Right lobe of liver (tissue), 6 donors: ENCODE data around the gene ROCK2. TPM values are rescaled to one million over a fixed set of nuclear protein-coding genes. Genes with fewer than 3 reads are reported as not detected.

Experiments used
- ATAC-seq, 4 donors: fragments of 200-7000 bp; cut with Tn5 transposase; one replicate each; pipeline ENCODE4 v1.9.1; 2020; ENCODE audit warnings: mild to moderate bottlenecking in 4 of 4, moderate library complexity in 4 of 4
- DNase-seq, 3 donors: peaks; one replicate each; pipeline ENCODE4 v3.0.0-alpha.2; 2020
- H3K27ac ChIP-seq, 3 donors: fragments of 200-600 bp; one replicate each; pipeline ENCODE4 v1.8.0; 2022
- H3K27me3 ChIP-seq, 2 donors: fragments of 200-600 bp; one replicate each; pipeline ENCODE4 v1.8.0; 2022
- H3K36me3 ChIP-seq, 4 donors: fragments of 200-600 bp; sonication (generic) in 1 of 4; one replicate each; pipeline versions ENCODE4 v1.5.1 to v1.8.0; 2017 to 2022; ENCODE audit warnings: control low read depth in 1 of 4
- H3K4me1 ChIP-seq, 4 donors: fragments of 200-600 bp; sonication (generic) in 1 of 4; one replicate each; pipeline versions ENCODE4 v1.5.1 to v1.8.0; 2017 to 2022; ENCODE audit warnings: control low read depth in 1 of 4
- H3K4me3 ChIP-seq, 3 donors: fragments of 200-600 bp; one replicate each; pipeline ENCODE4 v1.8.0; 2022
- H3K9me3 ChIP-seq, 4 donors: fragments of 200-600 bp; sonication (generic) in 1 of 4; one replicate each; pipeline versions ENCODE4 v1.5.1 to v1.8.0; 2017 to 2022; ENCODE audit warnings: control low read depth in 1 of 4
- CTCF ChIP-seq, 4 donors: fragments of 200-600 bp in 3 of 4; fragments of 450-650 bp in 1 of 4; IDR thresholded peaks; one replicate each; pipeline versions ENCODE4 v1.5.1 to v1.8.0; 2016 to 2022; ENCODE audit warnings: antibody characterized with exemption in 4 of 4, mild to moderate bottlenecking in 2 of 4
- POLR2A ChIP-seq: fragments of 450-650 bp; IDR thresholded peaks from one replicate; pipeline ENCODE4 v1.6.1; 2017; ENCODE audit warnings: antibody characterized with exemption, mild to moderate bottlenecking
- WGBS: methylation state at CpG from one replicate; pipeline ENCODE4 v1.1.6; 2018; ENCODE audit warnings: low coverage, low lambda C conversion rate; ENCODE audit not compliant: insufficient coverage; ENCODE audit errors: missing lambda C conversion rate; 5-methylcytosine and 5-hydroxymethylcytosine counted together
- intact Hi-C, 2 donors: fragments of 100-400 bp; cut with DNase I; formaldehyde crosslinking; loops; one replicate each; pipeline versions ENCODE4 v1.11.2 to v1.14.1; 2022
- total RNA-seq, 6 experiments: library from RNA; depleted of rRNA in 2 of 6; stranded (reverse); fragments of >200 nt in 2 of 6; fragmentation: NEBNext Ultra II Directional in 3 of 6; extraction: Animal tissue kit (Norgen Biotek cat#: 25700) in 3 of 6; gene quantifications; one replicate each; pipeline versions ENCODE4 v1.1.0 to v1.2.4, GENCODE V29; 2016 to 2023
- donor health status: DM: no; HTN: yes; CAD: no.
- donor health status: DM: no; HTN: no; CAD: no.
- donor health status: DM: no; HTN: no; CAD: no.
- donor health status: DM: no; HTN: yes; CAD: no.
- donor health status: DM: no; HTN: yes; CAD: no.

Gene ROCK2
- total RNA-seq, 6 experiments from 2014 or later, result 11.6 to 23.9 (median 19.8) TPM

- Histone ChIP-seq H3K9me3 (no peaks in the 10 kb centered on the region), H3K4me1 (no peaks in the 10 kb centered on the region), H3K4me3 (no peak overlapping the region), H3K27me3 (no peaks in the 10 kb centered on the region), H3K27ac (no peak overlapping the region), H3K36me3 (no peaks in the 10 kb centered on the region)
- no peak for DNase-seq
- ATAC-seq, result peak in 1 of 4 donors; percentile 20
- 50% methylated on average over 4 of the region's 4 CpGs for WGBS
- intact Hi-C loops, result no loop called here
- TF ChIP-seq CTCF (IDR thresholded peaks at IDR 0.05) (no peak), POLR2A (no peak)
Observed at GRCh38 chr2:11325961-11326676, 18.3 kb downstream of the ROCK2 start.

- TF ChIP-seq POLR2A, result no peak
- TF ChIP-seq CTCF (IDR thresholded peaks at IDR 0.05), result no peak
- intact Hi-C loops, result no loop called here
- no peak for ATAC-seq
- Histone ChIP-seq H3K27me3 (no peaks in the 10 kb centered on the region), H3K36me3 (no peaks in the 10 kb centered on the region), H3K9me3 (no peaks in the 10 kb centered on the region), H3K27ac (no peak overlapping the region), H3K4me1 (peaks cover 0 to 4% (median 0%) of the 10 kb centered on the region in 4 donors), H3K4me3 (no peak overlapping the region)
- 72% methylated on average over 3 of the region's 3 CpGs for WGBS
- DNase-seq, result no peak
Observed at GRCh38 chr2:11321847-11322246, 22.6 kb downstream of the ROCK2 start.

GRCh38 chr2:11320698-11321492 is 23.5 kb downstream of the ROCK2 start:
- ATAC-seq (peak in 2 of 4 donors; percentile 42 to 77), DNase-seq (no peak)
- no peak overlapping the region for H3K27ac ChIP-seq
- H3K27me3 ChIP-seq, result no peaks in the 10 kb centered on the region
- WGBS, result 95% methylated on average over 16 of the region's 17 CpGs
- intact Hi-C loops, result no loop called here
- peak in 1 of 4 donors; percentile 18 for TF ChIP-seq CTCF (IDR thresholded peaks at IDR 0.05)
- TF ChIP-seq POLR2A, result no peak
- H3K4me3 ChIP-seq, result no peak overlapping the region
- peaks cover 0 to 5% (median 0%) of the 10 kb centered on the region in 4 donors for H3K4me1 ChIP-seq
- no peaks in the 10 kb centered on the region for H3K36me3 ChIP-seq
- no peaks in the 10 kb centered on the region for H3K9me3 ChIP-seq

GRCh38 chr2:11319939-11320338 is 24.5 kb downstream of the ROCK2 start:
- H3K4me3 ChIP-seq, result no peak overlapping the region
- no peaks in the 10 kb centered on the region for H3K36me3 ChIP-seq
- peak in 1 of 4 donors; percentile 12 for ATAC-seq
- H3K27me3 ChIP-seq, result no peaks in the 10 kb centered on the region
- H3K27ac ChIP-seq, result no peak overlapping the region
- H3K4me1 ChIP-seq, result peaks cover 0 to 12% (median 0%) of the 10 kb centered on the region in 4 donors
- DNase-seq, result no peak
- intact Hi-C loops, result no loop called here
- no peak for TF ChIP-seq CTCF (IDR thresholded peaks at IDR 0.05)
- TF ChIP-seq POLR2A, result no peak
- H3K9me3 ChIP-seq, result no peaks in the 10 kb centered on the region
